IMR-90 (cell line): ENCODE measurements around the gene OTULINL. TPM values are rescaled to one million over a fixed set of nuclear protein-coding genes. Genes with fewer than 3 reads are reported as not detected.

Experiments
- ATAC-seq: fragments of 200-7000 bp; cut with Tn5 transposase; 2 replicates; pipeline ENCODE4 v1.9.1; 2020; ENCODE audit warnings: low read depth, mild to moderate bottlenecking, moderate library complexity
- BruUV-seq: library from RNA; stranded (reverse); fragments of 400-500 nt; replicated peaks from 2 replicates; lab custom pipeline; 2021; lab: Mats Ljungman, UMichigan
- CTCF ChIA-PET: fragments of 300-600 bp; formaldehyde crosslinking; extraction: SDS; loops from one replicate; lab custom pipeline; 2021; ENCODE audit warnings: antibody characterized with exemption; lab: Yijun Ruan, JAX
- POLR2A ChIA-PET: fragments of 300-600 bp; sonication (Branson Sonifier 250); formaldehyde crosslinking; loops from one replicate; lab custom pipeline; 2022; ENCODE audit warnings: antibody characterized with exemption; ENCODE audit not compliant: unreplicated experiment; lab: Charles Lee
- DNase-seq: peaks from one replicate; pipeline ENCODE4 v3.0.0; 2013
- H2AFZ ChIP-seq: replicated peaks from 2 replicates; pipeline ENCODE3; 2013; ENCODE audit warnings: low read length, mild to moderate bottlenecking; ENCODE audit not compliant: poor library complexity
- H2AK5ac ChIP-seq: 2 replicates; pipeline ENCODE4 v1.6.1; 2013; ENCODE audit warnings: low read depth, low read length, inconsistent platforms
- H2AK9ac ChIP-seq: replicated peaks from 2 replicates; pipeline ENCODE3; 2013; ENCODE audit warnings: mild to moderate bottlenecking, low read depth, low read length, moderate library complexity; ENCODE audit not compliant: poor library complexity
- H2BK120ac ChIP-seq: 2 replicates; pipeline ENCODE4 v1.6.1; 2013; ENCODE audit warnings: low read depth, low read length, inconsistent platforms
- H2BK15ac ChIP-seq: 3 replicates; pipeline ENCODE4 v1.6.1; 2013; ENCODE audit warnings: low read depth, low read length, inconsistent platforms
- H2BK20ac ChIP-seq: 2 replicates; pipeline ENCODE4 v1.6.1; 2013; ENCODE audit warnings: low read depth, mild to moderate bottlenecking, inconsistent platforms, low read length, moderate library complexity
- H2BK5ac ChIP-seq: 2 replicates; pipeline ENCODE4 v1.6.1; 2013; ENCODE audit warnings: mild to moderate bottlenecking, low read depth, low read length, inconsistent platforms; ENCODE audit not compliant: poor library complexity, severe bottlenecking
- H3K14ac ChIP-seq: replicated peaks from 2 replicates; pipeline ENCODE4 v1.6.1; 2013; ENCODE audit warnings: low read depth, low read length, inconsistent platforms
- H3K18ac ChIP-seq: 2 replicates; pipeline ENCODE4 v1.6.1; 2013; ENCODE audit warnings: low read depth, low read length, control low read depth
- H3K23ac ChIP-seq: 2 replicates; pipeline ENCODE4 v1.6.1; 2013; ENCODE audit warnings: low read depth, low read length, inconsistent platforms
- H3K27ac ChIP-seq: 2 replicates; pipeline ENCODE4 v1.5.1; 2013; ENCODE audit warnings: mild to moderate bottlenecking, control low read depth, low read length; ENCODE audit not compliant: insufficient read depth
- H3K27me3 ChIP-seq: 2 replicates; pipeline ENCODE4 v1.6.1; 2013; ENCODE audit warnings: low read length; ENCODE audit not compliant: control insufficient read depth, insufficient read depth
- H3K36me3 ChIP-seq: 2 replicates; pipeline ENCODE4 v1.6.1; 2013; ENCODE audit warnings: low read length, mixed read lengths; ENCODE audit not compliant: control insufficient read depth, insufficient read depth
- H3K4ac ChIP-seq: 2 replicates; pipeline ENCODE4 v1.6.1; 2013; ENCODE audit warnings: low read depth, low read length, inconsistent platforms
- H3K4me1 ChIP-seq: 2 replicates; pipeline ENCODE4 v1.6.1; 2013; ENCODE audit warnings: low read length, mixed read lengths; ENCODE audit not compliant: control insufficient read depth, insufficient read depth
- H3K4me2 ChIP-seq: 2 replicates; pipeline ENCODE4 v1.6.1; 2013; ENCODE audit warnings: low read depth, mild to moderate bottlenecking, control low read depth, low read length, moderate library complexity
- H3K4me3 ChIP-seq: 2 replicates; pipeline ENCODE4 v1.5.1; 2013; ENCODE audit warnings: low read depth, mild to moderate bottlenecking, control low read depth, low read length, moderate library complexity; ENCODE audit not compliant: insufficient read depth
- H3K56ac ChIP-seq: 2 replicates; pipeline ENCODE4 v1.6.1; 2013; ENCODE audit warnings: low read length, inconsistent platforms; ENCODE audit not compliant: insufficient read depth; ENCODE audit errors: extremely low read depth
- H3K79me1 ChIP-seq, 2 experiments: 2 replicates each; pipeline ENCODE4 v1.6.1; 2013; ENCODE audit warnings: low read length in 2 of 2, inconsistent platforms in 1 of 2, low read depth in 1 of 2
- H3K9ac ChIP-seq: 2 replicates; pipeline ENCODE4 v1.6.1; 2013; ENCODE audit warnings: low read depth, low read length, control low read depth
- H3K9me1 ChIP-seq: 2 replicates; pipeline ENCODE4 v1.6.1; 2013; ENCODE audit warnings: low read length, inconsistent platforms; ENCODE audit not compliant: insufficient read depth
- H3K9me3 ChIP-seq: 2 replicates; pipeline ENCODE4 v1.6.1; 2013; ENCODE audit warnings: low read length; ENCODE audit not compliant: control insufficient read depth, insufficient read depth
- H4K20me1 ChIP-seq: 2 replicates; pipeline ENCODE4 v1.6.1; 2013; ENCODE audit warnings: low read length, inconsistent platforms; ENCODE audit not compliant: insufficient read depth
- H4K5ac ChIP-seq: 2 replicates; pipeline ENCODE4 v1.6.1; 2013; ENCODE audit warnings: mild to moderate bottlenecking, low read depth, low read length, control low read depth
- H4K8ac ChIP-seq, 2 experiments: 2 replicates each; pipeline ENCODE4 v1.6.1; 2013; ENCODE audit warnings: low read depth in 2 of 2, low read length in 2 of 2, control low read depth in 1 of 2, inconsistent platforms in 1 of 2
- H4K91ac ChIP-seq: 2 replicates; pipeline ENCODE4 v1.6.1; 2013; ENCODE audit warnings: low read depth, low read length, inconsistent platforms; ENCODE audit not compliant: insufficient read depth
- MAFK ChIP-seq: IDR thresholded peaks from 2 replicates; pipeline ENCODE4 v1.6.1; 2012; ENCODE audit warnings: low read depth, low read length, improper control_type of control experiment
- RCOR1 ChIP-seq: IDR thresholded peaks from 2 replicates; pipeline ENCODE4 v1.6.1; 2012; ENCODE audit warnings: mild to moderate bottlenecking, low read length, improper control_type of control experiment; ENCODE audit not compliant: insufficient replicate concordance
- WGBS, 2 experiments: methylation state at CpG; one replicate each; pipeline versions ENCODE4 v1.1.5 to v1.1.7; 2013; ENCODE audit warnings: missing lambda C conversion rate in 2 of 2; ENCODE audit not compliant: insufficient read length in 1 of 2; ENCODE audit errors: extremely low coverage in 2 of 2; 5-methylcytosine and 5-hydroxymethylcytosine counted together
- dilution Hi-C: fragments of 300-500 bp; cut with HindIII; formaldehyde crosslinking; loops from one replicate; pipeline ENCODE4 v1.14.3; 2018; ENCODE audit warnings: low sequenced_read_pairs; ENCODE audit not compliant: unreplicated experiment
- in situ Hi-C: fragments of 300-500 bp; cut with MboI; formaldehyde crosslinking; loops from 3 replicates; pipeline ENCODE4 v1.14.3; 2019; ENCODE audit warnings: low sequenced_read_pairs, inconsistent platforms, mixed read lengths
- intact Hi-C: fragments of 100-400 bp; cut with micrococcal nuclease; formaldehyde crosslinking; loops from 2 replicates; pipeline ENCODE4 v1.10.0; 2022
- polyA plus RNA-seq, 3 experiments: library from polyadenylated mRNA; depleted of rRNA; stranded (reverse); fragments of >200 nt; gene quantifications; 2 replicates each; pipeline ENCODE4 v1.2.3, GENCODE V29; 2012; ENCODE audit warnings: low replicate concordance in 1 of 3
- total RNA-seq: library from RNA; depleted of rRNA; stranded (reverse); fragments of >200 nt; gene quantifications from 2 replicates; pipeline ENCODE4 v1.2.3, GENCODE V29; 2012

Gene OTULINL
- total and polyA plus RNA-seq, 2 of the 4 experiments (the other 2 are of a cell fraction), result 0.09 to 0.18 TPM

DNA sequence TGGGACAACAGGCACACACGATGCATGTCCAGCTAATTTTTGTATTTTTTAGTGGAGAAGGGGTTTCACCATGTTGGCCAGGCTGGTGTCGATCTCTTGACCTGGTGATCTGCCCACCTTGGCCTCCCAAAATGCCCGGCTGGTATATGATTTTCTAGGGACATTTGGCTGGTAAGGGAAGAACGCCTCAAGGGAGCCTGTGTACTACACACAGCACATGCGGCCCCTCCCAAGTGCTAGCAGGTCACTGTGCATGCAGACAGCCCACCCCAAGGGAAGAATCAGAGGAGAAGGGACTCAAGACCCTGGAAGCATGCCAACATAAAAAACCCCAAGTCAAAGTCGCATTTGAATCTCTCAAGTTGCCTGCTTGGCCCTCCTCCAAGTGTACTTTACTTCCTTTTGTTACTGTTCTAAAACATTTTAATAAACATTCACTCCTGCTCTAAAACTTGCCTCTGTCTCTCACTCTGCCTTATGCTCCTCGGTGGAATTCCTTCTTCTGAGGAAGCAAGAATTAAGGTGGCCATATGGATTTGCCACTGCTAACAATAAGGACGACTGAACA lies 24.3 kb upstream of the OTULINL start:
- no peak overlapping the region for H2AK5ac ChIP-seq
- intact Hi-C loops, result no loop called here
- H3K4me2 ChIP-seq, result no peak overlapping the region
- H4K8ac ChIP-seq, result no peak overlapping the region
- BruUV-seq, result no TSS peak
- H2BK5ac ChIP-seq, result no peak overlapping the region
- CTCF ChIA-PET, result interaction anchor here (1.0 kb wide), 1 partner anchor 18 kb away, joined by 3 read pairs; no protein-coding TSS in a partner anchor
- H3K9me3 ChIP-seq, result no peaks in the 10 kb centered on the region
- no peak overlapping the region for H3K14ac ChIP-seq
- H3K9me1 ChIP-seq, result no peaks in the 10 kb centered on the region
- no peak overlapping the region for H3K4ac ChIP-seq
- no peak overlapping the region for H3K4me3 ChIP-seq
- H4K20me1 ChIP-seq, result no peaks in the 10 kb centered on the region
- dilution Hi-C loops, result no loop called here
- no peak for DNase-seq
- ATAC-seq, result no peak
- H3K27me3 ChIP-seq, result peaks cover 32% of the 10 kb centered on the region
- H2BK120ac ChIP-seq, result no peak overlapping the region
- no peak overlapping the region for H3K56ac ChIP-seq
- no peak overlapping the region for H4K91ac ChIP-seq
- no peak overlapping the region for H2AK9ac ChIP-seq
- no peak overlapping the region for H4K5ac ChIP-seq
- no peak overlapping the region for H3K27ac ChIP-seq
- H3K18ac ChIP-seq, result no peak overlapping the region
- no peak for TF ChIP-seq RCOR1
- TF ChIP-seq MAFK, result no peak
- H3K79me1 ChIP-seq, result no peaks in the 10 kb centered on the region
- no peak overlapping the region for H3K9ac ChIP-seq
- H3K4me1 ChIP-seq, result no peaks in the 10 kb centered on the region
- in situ Hi-C loops, result no loop called here
- POLR2A ChIA-PET, result no interaction called here
- no peak overlapping the region for H3K23ac ChIP-seq
- WGBS, 2 experiments, result 11% methylated on average over 1 of the region's 8 CpGs; no CpG with 5 or more reads in 1 of the 2 experiments
- no peak overlapping the region for H2BK20ac ChIP-seq
- H2BK15ac ChIP-seq, result no peak overlapping the region
- no peaks in the 10 kb centered on the region for H3K36me3 ChIP-seq
- H2AFZ ChIP-seq, result no peak overlapping the region
